NOMO-1 treated with dmso at 0.1 percent for 144 hours (cell line): Measurements from ENCODE around the gene ARHGAP10.

Source experiments
- DNase-seq: peaks from one replicate; lab custom pipeline; 2025; ENCODE audit not compliant: unreplicated experiment; lab: John Stamatoyannopoulos, UW

The ARHGAP10 gene

GRCh38 chr4:148023512-148024181 lies 291.8 kb downstream of the ARHGAP10 start:
- DNase-seq = no peak

DNA sequence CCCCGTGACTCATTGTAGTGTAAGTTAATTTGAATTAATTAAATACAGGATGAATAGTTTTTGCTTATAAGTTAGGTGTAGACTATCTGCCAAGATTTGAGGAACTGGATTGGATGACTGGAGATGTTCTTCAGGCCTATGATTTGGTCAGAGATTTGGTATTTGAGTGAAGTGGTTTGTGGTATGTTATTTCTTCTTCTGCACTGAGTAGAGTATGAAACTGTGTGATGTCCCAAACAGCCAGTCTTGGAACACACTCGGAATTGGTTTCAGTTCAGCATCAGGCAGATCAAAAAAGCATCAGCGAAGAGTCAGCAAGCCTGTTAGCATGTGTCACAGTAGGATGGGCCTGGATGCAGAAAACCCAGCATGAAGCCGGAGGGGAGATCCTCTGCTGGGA lies 294.1 kb downstream of the ARHGAP10 start:
- DNase-seq = no peak

- no peak for DNase-seq
Observed at GRCh38 chr4:148027201-148027600, 295.3 kb downstream of the ARHGAP10 start.

DNA sequence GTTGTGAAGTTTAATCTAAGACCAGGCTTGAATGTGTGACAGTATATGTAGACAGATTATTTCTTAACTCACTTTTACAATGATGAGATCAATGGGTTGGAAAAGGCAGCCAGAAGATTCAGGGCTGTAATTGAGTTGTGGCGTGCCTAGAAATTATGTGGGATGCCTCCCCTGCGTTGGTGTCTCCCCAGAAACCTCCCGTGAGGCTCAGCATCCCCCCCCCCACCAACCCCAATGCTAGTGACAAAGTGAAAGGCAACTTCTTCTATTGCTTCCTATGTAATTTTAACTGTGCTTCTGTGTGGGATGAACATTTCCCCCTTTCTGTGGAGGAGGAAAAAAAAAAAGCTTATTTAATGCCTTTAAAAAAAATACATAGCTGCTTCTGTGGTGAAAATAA lies 297.9 kb downstream of the ARHGAP10 start:
- DNase-seq = no peak

DNA sequence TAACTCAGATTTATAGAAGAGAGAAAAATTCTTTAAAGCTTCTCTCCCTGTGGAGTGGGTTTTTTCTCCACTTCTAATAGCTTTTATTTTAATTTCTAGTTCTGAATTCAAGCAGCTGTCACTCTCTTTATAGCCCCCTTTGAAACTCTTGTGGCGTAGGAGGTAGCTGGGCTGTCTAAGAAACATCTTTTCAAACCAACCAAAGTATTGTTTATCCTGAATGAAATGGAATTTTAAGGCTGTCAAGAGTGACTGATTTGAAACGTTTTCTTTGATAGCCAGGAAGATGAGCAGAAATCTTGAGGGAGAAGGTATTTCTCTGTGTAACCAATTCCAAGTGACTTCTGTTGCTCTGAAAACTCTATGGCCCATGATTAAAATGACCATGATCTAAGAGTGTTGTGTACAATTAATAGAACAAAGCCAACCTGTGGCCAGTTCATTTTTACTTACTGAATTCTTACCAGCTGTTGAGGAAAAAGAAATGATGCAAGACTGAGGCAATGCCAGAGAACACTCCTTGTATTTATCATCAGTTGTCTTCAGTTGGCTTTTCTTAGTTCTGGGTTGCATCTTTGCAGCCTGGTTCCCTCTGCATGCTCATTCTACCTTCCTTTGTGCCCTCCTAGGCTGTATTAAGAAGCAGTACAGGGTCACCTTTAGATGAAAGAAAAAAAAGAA lies 298.4 kb downstream of the ARHGAP10 start:
- no peak for DNase-seq

GRCh38 chr4:148034813-148035212 lies 302.9 kb downstream of the ARHGAP10 start:
- DNase-seq = no peak

DNA sequence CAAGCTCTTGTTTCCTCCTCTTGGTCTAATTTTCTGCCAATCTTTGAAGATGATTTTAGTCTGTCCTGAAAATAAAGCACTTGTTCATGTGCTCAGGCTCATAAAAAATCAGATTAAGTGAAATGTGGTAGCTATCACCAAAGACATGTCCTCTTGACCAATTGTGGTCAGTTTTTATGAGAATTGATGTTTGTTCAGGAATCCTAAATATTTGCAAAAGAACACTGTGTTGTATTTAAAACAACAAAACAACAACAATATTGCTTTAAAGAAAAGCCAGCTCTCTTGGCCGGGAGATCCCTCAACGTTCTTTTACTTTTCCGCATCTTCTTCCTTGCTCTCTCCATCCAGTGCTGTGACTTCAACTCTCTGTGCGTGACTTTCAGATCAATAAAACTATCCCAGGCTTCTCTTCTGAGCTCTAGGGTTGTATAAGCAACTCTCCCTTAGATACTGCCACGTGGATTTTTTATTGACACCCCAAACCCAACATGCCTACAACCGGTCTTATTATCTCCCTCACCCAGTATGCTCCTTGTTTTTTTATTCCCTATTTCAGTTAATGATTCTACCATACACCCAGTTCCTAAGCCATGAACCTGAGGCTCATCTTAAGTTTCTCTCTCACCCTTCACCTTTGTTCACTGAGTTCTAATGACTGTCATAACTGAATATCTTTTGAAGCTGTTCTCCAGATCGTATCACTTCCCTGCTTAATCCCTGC lies 309.9 kb downstream of the ARHGAP10 start:
- no peak for DNase-seq

DNA sequence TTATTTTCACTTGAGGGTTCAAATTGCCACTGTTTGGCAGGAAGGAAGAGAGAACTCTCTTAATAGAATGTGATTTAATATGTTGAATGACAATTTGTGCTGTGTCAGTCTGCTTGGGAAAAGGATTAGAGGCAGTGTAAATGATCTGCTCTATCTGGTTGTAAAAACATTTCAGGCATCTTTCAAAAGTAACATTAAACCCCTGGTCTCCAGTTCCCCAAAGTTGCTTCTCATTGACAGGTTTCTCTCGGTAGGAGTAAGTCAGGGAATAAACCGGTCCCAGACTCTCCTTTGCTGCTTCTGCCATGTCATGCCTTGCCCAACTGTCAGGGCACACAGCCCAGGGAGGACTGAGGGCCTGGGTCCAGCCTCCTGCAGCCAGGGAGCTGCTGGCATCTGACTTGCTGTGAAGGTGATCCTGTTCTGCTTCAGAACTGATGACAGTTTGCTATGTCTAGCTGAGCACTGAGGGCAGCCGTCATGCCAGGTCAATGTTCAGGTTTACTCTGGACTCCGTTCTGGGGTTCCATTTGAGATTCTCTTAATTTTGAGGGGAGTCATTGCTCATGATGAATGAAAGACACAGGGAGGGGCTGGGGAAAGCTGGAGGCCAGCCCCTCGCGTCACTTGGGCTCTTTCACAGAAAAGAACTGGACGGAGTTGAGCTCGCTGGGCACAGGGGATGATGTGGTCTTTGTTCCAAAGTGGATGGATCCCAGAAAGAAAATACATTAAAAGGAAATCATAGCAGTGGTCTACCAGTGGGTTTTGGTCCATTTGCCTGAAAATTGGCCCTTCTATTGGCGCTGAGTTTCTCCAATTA lies 312.4 kb downstream of the ARHGAP10 start:
- DNase-seq = no peak

DNA sequence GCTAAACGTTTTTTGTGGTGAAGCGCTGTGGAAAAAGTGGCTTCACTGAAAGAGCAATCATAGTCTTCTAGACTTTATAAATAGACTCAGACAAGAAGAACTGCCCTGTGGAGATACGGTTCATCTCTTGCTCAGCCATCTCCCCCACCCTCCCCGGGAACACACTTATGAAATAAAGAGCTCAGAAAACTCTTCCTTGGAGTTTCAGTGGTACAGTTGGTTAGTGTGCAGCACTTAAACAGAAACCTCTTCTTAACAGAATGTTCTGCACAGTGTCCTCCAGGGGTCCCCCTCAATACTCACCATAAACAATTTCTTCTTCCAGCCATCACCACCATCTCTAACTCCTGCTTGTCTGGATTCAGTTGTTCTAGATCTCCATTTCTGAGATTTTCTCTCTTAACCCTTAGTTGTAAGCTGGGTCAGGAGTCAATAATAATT lies 313.0 kb downstream of the ARHGAP10 start:
- DNase-seq = no peak

DNA sequence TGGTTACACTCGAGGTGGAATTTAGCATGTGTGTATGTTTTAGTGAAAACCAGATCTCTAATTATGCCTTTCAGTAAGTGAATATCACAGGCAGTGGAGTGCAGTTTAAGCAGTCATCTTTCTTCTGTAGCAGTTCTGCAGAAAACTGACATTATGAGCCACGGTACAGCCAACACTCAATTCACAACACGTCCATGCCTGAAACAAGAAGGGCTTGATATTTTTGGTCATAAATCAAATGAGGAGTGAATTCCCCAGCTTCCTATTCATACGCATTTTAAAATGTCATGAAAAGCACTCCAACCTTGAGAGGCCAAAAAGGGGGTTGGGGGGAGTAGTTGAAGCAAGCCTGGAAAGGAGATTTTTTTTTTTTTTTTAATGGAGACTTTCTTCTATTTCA lies 316.7 kb downstream of the ARHGAP10 start:
- DNase-seq = no peak

GRCh38 chr4:148051403-148051802 lies 319.5 kb downstream of the ARHGAP10 start:
- DNase-seq = no peak

GRCh38 chr4:148052448-148052847 lies 320.6 kb downstream of the ARHGAP10 start:
- DNase-seq = no peak

- DNase-seq = no peak
Observed at GRCh38 chr4:148053298-148054003, 321.6 kb downstream of the ARHGAP10 start.

DNA sequence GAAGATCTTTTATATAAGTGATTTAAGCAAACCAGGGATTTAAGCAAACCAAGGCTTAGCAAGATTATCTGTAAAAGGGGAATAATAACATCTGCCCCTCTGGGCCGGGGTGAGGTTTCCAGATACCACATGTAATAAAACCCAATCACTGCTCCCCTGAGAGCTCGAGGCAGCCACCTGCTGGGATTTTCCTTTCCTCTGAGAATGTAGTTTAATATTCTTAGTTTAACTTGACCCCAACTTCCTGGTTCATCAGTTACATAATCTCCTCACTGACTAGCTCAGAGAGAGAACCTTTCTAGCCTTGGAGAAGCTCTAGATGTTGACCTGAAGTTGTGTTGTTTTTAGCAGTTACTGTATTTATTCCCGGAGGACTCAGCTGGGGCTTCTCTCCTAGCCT lies 322.4 kb downstream of the ARHGAP10 start:
- no peak for DNase-seq

DNA sequence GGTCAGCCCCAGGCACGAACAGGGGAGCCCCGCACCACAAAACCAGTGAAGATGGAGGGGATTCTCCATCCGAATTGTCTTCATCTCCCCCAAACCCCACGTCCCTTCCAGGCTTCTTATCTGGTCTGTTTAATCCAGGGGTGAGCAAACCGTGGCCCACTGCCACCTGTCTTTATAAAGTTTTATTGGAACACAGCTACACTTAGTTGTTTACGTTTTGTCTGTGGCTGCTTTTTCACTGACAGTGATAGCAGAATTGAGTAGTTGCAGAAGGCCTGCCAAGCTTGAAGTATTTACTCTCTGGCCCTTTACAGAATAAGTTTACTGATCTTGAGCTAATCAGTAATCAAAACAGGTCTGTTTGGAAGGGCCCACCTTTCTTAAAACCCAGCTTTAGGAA lies 324.0 kb downstream of the ARHGAP10 start:
- DNase-seq = no peak

DNA sequence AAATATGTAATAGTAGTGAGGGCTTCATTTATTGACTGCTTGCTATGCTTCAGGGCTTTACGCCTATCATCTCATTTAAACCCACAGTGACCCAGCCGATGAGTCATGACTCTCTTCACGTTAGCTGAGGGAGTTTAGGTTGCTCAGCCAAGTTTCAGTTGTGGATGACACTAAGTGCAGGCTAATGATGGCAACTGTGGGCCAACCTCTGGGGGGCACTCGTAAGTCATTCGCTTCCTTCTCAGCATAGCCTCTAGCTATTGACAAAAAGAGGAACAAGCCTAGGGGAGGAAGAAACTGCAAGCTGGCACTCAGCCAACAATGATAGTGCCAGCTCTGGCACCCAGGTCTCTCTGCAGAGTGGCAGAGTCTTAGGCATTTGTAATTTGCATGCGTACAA lies 325.0 kb downstream of the ARHGAP10 start:
- peak; percentile 94 for DNase-seq

DNA sequence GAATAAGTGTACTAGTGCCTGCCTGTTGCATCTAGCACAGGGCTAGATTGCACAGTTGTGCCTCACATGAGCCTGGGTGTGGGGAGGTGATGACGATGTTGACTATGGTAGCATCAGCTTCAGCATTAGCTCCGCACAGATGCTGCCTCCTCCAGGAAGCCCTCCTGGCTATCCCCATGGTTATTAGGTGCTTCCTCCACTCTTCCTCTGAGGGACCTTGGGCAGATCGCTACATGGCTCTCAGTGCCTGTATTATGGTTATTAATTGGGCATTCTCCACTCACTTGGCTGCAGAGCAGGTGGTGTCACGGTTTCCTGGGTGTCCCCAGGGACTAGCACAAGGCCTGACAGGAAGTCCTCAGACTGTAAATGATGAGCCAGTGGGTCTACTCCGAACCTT lies 325.6 kb downstream of the ARHGAP10 start:
- no peak for DNase-seq

- DNase-seq = no peak
Observed at GRCh38 chr4:148057984-148058859, 326.3 kb downstream of the ARHGAP10 start.

DNA sequence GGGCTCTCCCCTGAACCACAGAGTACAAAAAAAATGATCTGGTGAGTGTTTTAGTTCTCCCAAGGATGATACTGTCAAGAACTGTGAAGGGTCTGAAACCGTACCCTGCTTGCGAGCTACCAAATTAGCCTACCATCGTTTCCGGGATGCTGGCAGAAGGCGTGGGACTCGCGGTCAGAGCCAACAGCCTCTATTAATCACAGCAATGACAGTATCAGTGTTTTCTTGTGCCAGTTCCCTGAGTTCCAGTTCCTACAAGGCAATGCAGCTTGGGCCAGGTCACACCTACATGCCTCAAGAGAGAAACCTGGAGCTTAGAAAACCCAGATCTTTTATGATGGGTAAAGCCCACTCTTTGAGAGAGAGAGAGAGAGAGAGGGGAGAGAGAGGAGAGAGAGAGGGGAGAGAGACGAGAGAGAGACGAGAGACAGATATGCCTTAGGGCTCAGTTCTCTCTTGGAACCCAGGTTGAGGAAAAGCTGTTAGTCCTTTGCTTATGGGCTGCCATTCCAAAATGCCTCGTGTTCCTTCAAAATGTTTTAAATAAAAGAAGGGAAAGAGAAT lies 327.8 kb downstream of the ARHGAP10 start:
- no peak for DNase-seq
